SKM-1 (cell line): ENCODE data around the gene TBC1D4.
A peak's percentile ranks its signal among the peaks of the same experiment; 100 is the strongest.

Source experiments
- DNase-seq: peaks from one replicate; lab custom pipeline; 2025; ENCODE audit not compliant: unreplicated experiment; lab: John Stamatoyannopoulos, UW

TBC1D4 gene

DNA sequence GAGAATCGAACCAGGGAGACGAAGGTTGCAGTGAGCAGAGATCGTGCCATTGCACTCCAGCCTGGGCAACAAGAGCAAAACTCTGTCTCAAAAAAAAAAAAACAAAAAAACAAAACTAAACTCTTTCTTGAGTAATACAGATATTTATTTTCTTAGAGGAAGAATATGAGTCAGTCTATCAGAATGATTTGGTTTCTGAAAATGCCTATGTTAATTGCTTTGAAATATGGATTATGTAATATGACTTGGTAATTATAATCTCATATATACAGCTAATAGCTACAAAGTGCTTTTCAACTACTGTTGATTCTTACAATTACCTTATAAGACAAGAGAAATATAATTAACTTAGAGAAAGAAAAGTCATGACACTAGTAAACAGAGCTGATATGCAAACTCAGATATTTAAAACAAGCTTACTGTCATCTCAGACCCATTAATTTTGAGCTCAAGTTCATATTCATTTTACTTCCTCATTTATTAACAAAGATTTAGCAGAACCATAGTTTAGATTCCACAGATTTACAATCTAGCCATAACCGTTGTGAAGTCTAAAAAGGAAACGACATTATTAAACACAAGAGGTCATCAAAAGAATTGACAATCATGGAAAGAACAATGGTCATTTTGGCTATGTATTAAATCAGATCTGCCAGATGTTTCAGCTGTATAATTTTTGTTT is 88.0 kb downstream of the TBC1D4 start:
- no peak for DNase-seq

DNA sequence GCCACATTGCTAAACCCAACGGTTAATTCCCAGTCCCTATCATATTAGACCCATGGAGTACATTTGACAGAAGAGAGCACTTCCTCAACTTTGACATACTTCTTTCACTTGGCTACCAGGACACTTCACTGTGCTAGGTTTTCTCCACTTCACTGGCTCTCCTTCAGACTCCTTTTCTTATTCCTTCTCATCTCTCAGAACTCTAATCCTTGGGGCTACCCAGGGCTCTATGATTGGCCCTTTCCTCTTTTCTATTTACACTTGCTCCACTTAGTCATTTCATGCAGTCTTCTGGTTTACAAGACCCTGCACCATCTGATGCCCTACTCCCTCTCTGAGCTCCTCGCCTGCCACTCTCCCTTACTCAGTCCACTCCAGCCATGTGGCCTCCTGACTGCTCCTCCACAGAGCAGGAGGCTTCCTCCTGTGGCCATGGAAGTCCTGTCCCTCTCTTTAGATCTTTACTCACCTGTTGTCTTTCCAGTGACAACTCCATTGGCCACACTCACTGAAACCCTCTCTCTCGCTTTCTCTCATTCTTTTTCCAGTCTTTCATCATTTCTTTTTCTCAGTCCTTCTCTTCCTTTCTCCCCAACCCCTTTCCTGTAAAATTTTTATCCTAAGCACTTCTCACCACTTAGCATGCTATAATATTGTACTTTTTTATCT is 90.4 kb downstream of the TBC1D4 start:
- no peak for DNase-seq

GRCh38 chr13:75390229-75390628 is 91.7 kb downstream of the TBC1D4 start:
- no peak for DNase-seq

DNA sequence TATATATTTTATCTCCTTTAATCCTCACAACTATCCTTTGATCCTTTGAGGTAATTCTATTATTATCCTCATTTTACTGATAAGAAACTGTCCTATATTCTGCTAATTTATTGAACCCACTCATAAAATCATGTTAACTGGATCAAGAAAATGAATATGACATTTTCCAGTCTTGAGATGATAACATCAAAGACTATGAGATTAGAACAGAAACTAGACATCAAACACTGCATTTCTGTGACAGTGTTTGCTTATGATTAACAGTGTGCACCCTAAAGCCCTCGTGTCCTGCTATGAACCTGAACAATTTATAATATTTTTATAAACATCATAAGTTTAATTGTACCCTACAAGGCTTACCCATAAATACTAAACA is 96.3 kb downstream of the TBC1D4 start:
- DNase-seq, result no peak

- peak; percentile 5 for DNase-seq
Observed at GRCh38 chr13:75384879-75385707, 96.9 kb downstream of the TBC1D4 start.

GRCh38 chr13:75383064-75383715 is 98.8 kb downstream of the TBC1D4 start:
- no peak for DNase-seq

DNA sequence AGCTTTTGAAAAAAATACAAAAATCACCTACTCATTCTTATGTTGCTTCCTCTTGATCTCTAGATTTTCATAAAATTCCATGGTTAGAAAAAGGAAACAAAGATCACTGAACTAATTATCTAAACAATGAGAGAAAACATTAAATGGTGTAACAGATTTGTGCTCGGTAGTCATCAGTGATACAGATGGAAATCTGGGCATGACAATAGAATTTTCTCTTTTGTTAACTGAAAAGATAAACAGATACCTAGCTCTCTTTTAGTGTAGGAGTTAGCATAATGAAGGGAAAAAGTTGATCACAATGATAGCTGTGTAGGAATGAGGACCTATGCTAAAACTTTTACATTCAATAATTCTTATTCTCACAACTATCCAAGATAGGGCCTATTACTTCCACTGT is 103.7 kb downstream of the TBC1D4 start:
- DNase-seq, result no peak

DNA sequence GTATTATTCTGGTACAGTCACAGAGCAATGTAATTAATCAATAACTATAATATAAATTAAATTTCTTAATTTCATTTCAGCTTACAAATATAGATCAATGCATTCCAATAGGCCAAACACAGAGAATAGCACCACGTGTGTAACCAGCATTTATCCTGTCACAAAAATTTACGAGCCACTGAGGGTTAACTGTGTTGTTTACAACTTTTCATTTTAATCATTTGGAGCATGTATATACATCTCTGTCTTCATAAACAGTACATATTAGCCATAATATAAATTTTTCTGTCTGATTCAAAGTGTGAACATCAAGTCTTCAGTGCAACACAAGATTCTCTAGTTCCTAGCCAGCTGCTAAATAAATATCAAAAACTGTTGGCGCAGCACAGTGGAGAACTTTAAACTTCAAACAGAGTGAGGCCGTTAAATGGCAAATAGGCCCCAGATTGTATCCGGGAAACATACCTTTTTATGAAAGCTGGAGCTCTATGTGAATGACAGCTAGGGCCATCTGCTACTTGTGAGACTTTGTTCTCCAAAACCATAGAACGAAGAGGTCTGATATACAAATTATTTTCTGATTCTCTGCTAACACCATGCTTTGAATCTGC is 105.1 kb downstream of the TBC1D4 start:
- no peak for DNase-seq

DNA sequence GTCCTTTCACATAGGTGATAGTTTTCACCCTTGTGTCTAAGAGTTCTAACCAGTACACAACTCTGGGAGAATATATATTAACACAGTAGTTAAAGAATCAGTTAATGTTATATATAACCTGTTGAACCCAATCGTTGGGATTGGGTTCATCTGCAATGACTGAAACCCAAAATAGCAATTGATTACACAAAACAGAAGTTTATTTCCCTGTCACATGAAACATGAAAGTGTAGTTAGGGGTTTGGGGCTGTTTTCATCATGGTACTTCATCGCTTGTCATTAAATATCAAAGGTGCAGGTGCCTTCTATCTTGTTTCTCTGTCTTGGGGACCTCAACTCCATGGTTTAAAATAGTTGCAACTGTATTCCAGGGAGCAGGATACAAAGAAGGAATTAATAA is 106.6 kb downstream of the TBC1D4 start:
- no peak for DNase-seq

DNA sequence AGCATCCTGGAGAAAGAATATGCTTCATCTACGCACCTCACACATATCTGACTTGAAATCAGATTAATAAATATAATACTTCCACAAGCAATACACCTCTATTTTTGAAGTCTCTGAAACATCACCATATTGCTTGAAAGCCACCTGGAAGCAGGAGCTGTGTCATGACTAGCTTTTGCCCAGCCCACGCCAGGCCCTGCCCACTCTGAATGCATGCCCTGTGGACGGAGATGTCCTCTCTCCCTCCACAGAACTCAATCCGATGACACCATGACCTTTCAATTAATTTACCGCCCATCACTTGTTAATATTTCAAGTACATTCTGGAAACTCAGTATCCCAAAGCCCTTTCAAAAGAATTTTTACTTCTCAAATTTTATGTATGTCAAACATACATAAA is 108.0 kb downstream of the TBC1D4 start:
- no peak for DNase-seq

DNA sequence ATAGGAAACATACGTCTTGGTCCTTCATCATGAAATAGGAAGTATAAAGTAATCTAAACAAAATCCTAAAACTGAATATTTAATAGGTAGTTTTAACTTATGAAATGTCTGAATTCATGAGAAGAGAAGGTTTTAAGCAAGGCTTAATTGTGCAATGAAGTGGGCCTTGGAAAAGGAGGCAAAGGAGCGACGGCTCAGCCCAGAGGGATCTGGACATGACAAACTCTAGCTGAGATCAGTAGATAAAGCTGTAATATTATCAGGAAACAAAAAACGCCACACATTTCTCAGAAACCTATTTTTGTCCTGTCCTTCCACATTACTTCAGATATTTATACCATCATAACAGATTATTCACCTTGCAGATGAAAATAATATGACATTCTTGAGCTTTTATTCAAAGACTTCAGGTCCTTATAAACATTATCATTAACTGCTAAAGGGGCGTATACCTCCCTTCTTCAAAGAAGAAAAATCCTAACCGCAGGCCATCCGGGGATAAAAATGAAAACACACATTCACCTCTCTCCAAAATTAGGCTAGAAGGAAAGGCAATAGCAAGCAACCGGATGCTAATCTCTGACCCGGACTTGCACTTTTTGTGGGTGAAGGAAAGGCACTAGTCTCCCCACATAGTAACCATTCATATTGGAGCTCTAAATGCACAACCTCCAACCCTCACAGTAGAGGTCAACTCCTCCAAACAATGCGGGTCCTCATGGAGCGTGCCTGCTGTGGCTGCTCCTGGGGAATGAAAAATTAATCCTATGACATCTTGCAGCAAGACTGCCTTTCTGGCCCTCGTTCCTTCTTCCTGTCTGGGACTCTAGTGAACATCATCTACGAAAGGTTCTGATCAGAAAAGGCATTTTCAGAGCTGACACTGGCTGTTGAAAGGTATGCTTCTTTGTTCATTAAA is 108.8 kb downstream of the TBC1D4 start:
- no peak for DNase-seq

GRCh38 chr13:75372517-75372916 is 109.5 kb downstream of the TBC1D4 start:
- peak; percentile 44 for DNase-seq

GRCh38 chr13:75371203-75371602 is 110.8 kb downstream of the TBC1D4 start:
- DNase-seq, result no peak

DNA sequence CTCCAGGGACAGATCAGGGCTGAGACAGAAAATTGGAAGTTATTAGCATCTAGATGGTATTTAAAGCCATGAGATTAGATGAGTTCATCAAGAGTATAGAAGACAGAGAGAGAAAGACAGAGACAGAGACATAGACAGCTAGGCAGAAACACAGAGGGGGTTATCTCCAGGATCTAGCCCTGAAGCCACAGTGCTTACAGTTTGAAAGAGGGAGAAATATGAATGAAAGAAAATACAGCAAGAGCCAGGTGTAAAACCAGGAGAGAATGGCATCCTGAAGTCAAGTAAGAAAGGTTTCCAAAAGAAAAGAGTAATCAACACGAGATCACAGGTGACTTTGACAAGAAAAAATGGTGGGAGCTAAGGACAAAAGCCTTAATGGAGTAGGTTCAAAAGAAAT is 111.2 kb downstream of the TBC1D4 start:
- DNase-seq, result no peak

GRCh38 chr13:75369981-75370380 is 112.0 kb downstream of the TBC1D4 start:
- DNase-seq, result no peak

- no peak for DNase-seq
Observed at GRCh38 chr13:75368167-75368566, 113.8 kb downstream of the TBC1D4 start.

DNA sequence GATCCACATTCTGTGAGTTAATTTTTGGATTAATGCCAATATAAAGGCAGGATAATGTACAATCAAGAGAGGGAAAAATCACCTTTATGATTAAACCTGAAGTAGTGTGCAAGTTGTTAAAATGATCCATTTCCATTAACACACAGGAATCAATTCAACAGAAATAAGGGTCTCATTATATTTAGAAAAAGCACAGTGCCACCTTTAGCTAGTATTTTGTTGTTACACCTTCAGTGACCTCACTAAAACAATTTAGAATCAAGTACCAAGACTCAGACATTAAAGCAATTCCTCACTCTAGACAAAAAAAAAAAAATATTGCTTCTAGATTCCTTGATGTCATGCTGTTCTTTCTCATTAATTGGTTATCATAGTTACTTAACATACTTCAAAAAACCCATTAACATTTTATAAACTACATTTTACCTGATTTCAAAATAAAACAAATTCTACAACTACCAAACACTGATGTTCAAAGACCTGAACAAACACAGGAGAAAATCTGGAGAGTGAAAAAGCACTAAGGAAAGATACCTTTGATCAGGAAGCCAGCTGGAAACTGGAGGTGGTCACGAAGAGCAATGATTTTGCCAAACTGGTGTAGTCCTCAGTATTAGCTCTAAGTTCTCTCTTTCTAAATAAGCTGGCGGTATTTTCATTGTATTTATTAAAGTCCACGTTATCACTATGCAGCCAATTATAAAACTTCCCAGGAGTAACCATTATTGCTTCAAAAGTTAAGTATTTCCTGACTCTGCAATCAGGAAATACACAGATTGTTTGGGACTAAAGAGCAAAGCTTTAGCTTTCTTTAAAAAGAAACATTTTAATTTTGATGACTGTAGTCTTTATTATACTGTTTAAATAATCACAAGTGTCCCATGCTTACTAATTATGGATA is 115.3 kb downstream of the TBC1D4 start:
- no peak for DNase-seq

DNA sequence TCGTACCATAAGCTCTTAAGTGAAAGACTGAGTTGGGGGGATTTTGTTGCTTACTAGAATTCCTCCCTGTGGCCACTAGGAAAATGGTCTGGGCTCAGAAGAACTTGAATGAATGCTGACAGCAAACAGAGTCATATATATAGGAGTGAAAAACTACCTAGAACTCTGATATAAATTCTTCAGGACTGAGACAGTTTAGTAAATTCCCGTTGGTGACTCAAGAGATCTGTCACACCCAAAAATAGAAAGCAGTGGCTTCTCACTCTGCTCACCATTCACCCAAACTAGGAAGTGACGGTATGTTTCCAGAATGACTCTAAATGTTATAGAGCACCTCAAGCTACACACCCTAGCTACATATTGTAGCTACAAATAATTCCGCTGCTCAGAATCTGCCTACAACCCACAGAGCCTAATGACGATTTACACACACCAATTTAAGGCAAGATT is 116.2 kb downstream of the TBC1D4 start:
- DNase-seq, result peak; percentile 21

DNA sequence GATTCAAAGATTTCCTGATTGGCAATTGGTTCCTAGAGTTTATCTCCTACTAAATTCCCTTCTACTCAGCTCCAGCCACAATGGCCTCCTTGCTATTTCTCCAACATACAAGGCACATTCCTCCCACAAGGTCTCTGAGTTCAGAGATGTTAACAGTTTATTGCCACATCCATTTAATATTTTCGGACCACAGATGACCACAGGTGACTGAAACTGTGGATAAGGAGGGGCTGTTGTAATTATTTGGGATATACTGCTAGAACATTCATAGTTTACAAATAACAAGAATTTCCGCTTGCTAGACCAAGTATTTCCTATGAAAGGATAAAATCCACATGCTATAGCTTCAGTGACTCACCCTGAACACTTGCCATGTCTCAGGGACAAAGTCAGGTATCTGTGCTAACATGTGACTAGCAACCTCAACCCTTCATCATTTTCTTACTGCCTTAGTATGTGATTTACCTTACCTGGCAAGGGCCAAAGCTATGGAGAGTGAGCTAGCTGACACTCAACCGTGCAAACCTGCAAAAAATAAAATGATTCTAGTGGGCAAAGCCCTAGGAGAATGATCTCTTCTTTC is 117.7 kb downstream of the TBC1D4 start:
- no peak for DNase-seq
